Measurements from ENCODE around the gene SP5. TPM values are rescaled to one million over a fixed set of nuclear protein-coding genes. Genes with fewer than 3 reads are reported as not detected.

The SP5 gene
- total and polyA plus RNA-seq, 9 of the 15 experiments (the other 6 are each of a cell fraction or from before 2014, with no cell fraction given), result 0.03 to 1.7 (median 0.16) TPM; not detected in 1

DNA sequence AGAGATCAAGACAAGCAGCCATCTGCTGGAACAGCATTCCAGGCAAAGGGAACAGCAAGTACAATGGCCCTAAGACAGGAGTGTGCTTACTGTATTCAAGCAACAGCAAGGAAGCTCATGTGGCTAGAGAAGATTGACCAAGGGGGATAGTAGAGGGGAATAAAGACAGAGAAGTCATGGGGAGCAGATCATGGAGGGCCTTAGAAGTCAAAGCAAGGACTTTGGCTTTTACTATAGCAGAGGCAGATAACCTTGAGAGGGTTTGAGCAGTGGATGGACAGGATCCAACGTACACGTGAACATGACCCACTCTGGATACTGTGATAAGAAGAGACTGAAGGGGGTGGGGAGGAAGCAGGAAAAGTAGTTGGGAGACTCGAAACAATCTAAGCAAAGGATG lies 26.9 kb downstream of the SP5 start (continued):
- TF ChIP-seq FUS (optimal IDR thresholded peaks at IDR 0.05; ENCODE audit: low read depth, low read length) (no peak), NR2F6 (CRISPR knock-in tag; IDR thresholded peaks at IDR 0.05) (no peak), MEIS2 (IDR thresholded peaks at IDR 0.05; ENCODE audit: partially characterized antibody) (no peak), GTF2E2 (tag; IDR thresholded peaks at IDR 0.05) (no peak), SREBF2 (CRISPR knock-in tag; IDR thresholded peaks at IDR 0.05) (no peak), ZNF3 (CRISPR knock-in tag; IDR thresholded peaks at IDR 0.05) (no peak), BMI1 (IDR thresholded peaks at IDR 0.05; ENCODE audit: low read length) (no peak), JUN (IDR thresholded peaks at IDR 0.05; ENCODE audit: borderline replicate concordance, low read depth, low read length) (no peak), JUN (CRISPR knock-in tag; IDR thresholded peaks at IDR 0.05; ENCODE audit: borderline replicate concordance) (no peak), ELF2 (CRISPR knock-in tag; IDR thresholded peaks at IDR 0.05) (no peak), SMC3 (conservative IDR thresholded peaks at IDR 0.05; ENCODE audit: insufficient read depth, low read depth, low read length) (no peak), TCFL5 (CRISPR knock-in tag; conservative IDR thresholded peaks at IDR 0.05) (no peak), IFI16 (CRISPR knock-in tag; IDR thresholded peaks at IDR 0.05) (no peak), DPF2 (IDR thresholded peaks at IDR 0.05) (peak; percentile 65; the same call in 1 of the 2 replicates)
- TF ChIP-seq, protein P1, sequence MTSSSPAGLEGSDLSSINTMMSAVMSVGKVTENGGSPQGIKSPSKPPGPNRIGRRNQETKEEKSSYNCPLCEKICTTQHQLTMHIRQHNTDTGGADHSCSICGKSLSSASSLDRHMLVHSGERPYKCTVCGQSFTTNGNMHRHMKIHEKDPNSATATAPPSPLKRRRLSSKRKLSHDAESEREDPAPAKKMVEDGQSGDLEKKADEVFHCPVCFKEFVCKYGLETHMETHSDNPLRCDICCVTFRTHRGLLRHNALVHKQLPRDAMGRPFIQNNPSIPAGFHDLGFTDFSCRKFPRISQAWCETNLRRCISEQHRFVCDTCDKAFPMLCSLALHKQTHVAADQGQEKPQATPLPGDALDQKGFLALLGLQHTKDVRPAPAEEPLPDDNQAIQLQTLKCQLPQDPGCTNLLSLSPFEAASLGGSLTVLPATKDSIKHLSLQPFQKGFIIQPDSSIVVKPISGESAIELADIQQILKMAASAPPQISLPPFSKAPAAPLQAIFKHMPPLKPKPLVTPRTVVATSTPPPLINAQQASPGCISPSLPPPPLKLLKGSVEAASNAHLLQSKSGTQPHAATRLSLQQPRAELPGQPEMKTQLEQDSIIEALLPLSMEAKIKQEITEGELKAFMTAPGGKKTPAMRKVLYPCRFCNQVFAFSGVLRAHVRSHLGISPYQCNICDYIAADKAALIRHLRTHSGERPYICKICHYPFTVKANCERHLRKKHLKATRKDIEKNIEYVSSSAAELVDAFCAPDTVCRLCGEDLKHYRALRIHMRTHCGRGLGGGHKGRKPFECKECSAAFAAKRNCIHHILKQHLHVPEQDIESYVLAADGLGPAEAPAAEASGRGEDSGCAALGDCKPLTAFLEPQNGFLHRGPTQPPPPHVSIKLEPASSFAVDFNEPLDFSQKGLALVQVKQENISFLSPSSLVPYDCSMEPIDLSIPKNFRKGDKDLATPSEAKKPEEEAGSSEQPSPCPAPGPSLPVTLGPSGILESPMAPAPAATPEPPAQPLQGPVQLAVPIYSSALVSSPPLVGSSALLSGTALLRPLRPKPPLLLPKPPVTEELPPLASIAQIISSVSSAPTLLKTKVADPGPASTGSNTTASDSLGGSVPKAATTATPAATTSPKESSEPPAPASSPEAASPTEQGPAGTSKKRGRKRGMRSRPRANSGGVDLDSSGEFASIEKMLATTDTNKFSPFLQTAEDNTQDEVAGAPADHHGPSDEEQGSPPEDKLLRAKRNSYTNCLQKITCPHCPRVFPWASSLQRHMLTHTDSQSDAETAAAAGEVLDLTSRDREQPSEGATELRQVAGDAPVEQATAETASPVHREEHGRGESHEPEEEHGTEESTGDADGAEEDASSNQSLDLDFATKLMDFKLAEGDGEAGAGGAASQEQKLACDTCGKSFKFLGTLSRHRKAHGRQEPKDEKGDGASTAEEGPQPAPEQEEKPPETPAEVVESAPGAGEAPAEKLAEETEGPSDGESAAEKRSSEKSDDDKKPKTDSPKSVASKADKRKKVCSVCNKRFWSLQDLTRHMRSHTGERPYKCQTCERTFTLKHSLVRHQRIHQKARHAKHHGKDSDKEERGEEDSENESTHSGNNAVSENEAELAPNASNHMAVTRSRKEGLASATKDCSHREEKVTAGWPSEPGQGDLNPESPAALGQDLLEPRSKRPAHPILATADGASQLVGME (CRISPR knock-in tag; IDR thresholded peaks at IDR 0.05), result no peak
- TF ChIP-seq, protein P2, sequence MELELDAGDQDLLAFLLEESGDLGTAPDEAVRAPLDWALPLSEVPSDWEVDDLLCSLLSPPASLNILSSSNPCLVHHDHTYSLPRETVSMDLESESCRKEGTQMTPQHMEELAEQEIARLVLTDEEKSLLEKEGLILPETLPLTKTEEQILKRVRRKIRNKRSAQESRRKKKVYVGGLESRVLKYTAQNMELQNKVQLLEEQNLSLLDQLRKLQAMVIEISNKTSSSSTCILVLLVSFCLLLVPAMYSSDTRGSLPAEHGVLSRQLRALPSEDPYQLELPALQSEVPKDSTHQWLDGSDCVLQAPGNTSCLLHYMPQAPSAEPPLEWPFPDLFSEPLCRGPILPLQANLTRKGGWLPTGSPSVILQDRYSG (tag; conservative IDR thresholded peaks at IDR 0.05; ENCODE audit: low read depth), result no peak
- TF ChIP-seq, protein P3, sequence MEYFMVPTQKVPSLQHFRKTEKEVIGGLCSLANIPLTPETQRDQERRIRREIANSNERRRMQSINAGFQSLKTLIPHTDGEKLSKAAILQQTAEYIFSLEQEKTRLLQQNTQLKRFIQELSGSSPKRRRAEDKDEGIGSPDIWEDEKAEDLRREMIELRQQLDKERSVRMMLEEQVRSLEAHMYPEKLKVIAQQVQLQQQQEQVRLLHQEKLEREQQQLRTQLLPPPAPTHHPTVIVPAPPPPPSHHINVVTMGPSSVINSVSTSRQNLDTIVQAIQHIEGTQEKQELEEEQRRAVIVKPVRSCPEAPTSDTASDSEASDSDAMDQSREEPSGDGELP (CRISPR knock-in tag; IDR thresholded peaks at IDR 0.05; ENCODE audit: borderline replicate concordance), result no peak
- TF ChIP-seq, protein P4, sequence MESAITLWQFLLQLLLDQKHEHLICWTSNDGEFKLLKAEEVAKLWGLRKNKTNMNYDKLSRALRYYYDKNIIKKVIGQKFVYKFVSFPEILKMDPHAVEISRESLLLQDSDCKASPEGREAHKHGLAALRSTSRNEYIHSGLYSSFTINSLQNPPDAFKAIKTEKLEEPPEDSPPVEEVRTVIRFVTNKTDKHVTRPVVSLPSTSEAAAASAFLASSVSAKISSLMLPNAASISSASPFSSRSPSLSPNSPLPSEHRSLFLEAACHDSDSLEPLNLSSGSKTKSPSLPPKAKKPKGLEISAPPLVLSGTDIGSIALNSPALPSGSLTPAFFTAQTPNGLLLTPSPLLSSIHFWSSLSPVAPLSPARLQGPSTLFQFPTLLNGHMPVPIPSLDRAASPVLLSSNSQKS (CRISPR knock-in tag; IDR thresholded peaks at IDR 0.05), result no peak
- TF ChIP-seq, protein P5, sequence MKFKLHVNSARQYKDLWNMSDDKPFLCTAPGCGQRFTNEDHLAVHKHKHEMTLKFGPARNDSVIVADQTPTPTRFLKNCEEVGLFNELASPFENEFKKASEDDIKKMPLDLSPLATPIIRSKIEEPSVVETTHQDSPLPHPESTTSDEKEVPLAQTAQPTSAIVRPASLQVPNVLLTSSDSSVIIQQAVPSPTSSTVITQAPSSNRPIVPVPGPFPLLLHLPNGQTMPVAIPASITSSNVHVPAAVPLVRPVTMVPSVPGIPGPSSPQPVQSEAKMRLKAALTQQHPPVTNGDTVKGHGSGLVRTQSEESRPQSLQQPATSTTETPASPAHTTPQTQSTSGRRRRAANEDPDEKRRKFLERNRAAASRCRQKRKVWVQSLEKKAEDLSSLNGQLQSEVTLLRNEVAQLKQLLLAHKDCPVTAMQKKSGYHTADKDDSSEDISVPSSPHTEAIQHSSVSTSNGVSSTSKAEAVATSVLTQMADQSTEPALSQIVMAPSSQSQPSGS (CRISPR knock-in tag; IDR thresholded peaks at IDR 0.05), result no peak
